Thyroid gland (tissue), 4 donors: ENCODE results near the gene CFAP221. TPM values are rescaled to one million over a fixed set of nuclear protein-coding genes. Genes with fewer than 3 reads are reported as not detected.
"Not testable (repeated sequence)": the region's sequence is repeated elsewhere in the genome, so short reads cannot be mapped to it uniquely, and the experiment has no call there.

Experiments used
- DNase-seq, 2 donors: peaks; one replicate each; pipeline ENCODE4 v3.0.0-alpha.2; 2019
- H3K27ac ChIP-seq, 3 donors: fragments of 200-600 bp; sonication (generic); 1 replicate in 2 of 3; 2 replicates in 1 of 3; pipeline ENCODE4 v1.5.1; 2016 to 2019; ENCODE audit warnings: mild to moderate bottlenecking in 1 of 3, moderate library complexity in 1 of 3
- H3K27me3 ChIP-seq: fragments of 200-600 bp; sonication (generic); one replicate; pipeline ENCODE4 v1.5.1; 2019
- H3K36me3 ChIP-seq, 2 donors: fragments of 200-600 bp; sonication (generic); one replicate each; pipeline ENCODE4 v1.5.1; 2016 to 2019
- H3K4me1 ChIP-seq, 2 donors: fragments of 200-600 bp; sonication (generic); one replicate each; pipeline ENCODE4 v1.5.1; 2017 to 2019
- H3K4me3 ChIP-seq, 3 donors: fragments of 200-600 bp; sonication (generic); replicated peaks in 1 of 3; 1 replicate in 2 of 3; 2 replicates in 1 of 3; pipeline ENCODE4 v1.5.1; 2016; ENCODE audit warnings: mild to moderate bottlenecking in 1 of 3
- H3K9me3 ChIP-seq: fragments of 200-600 bp; sonication (generic); one replicate; pipeline ENCODE4 v1.5.1; 2017
- POLR2A ChIP-seq, 2 donors: fragments of 450-650 bp; IDR thresholded peaks; one replicate each; pipeline ENCODE4 v1.6.1; 2017; ENCODE audit warnings: antibody characterized with exemption in 2 of 2, mild to moderate bottlenecking in 2 of 2, moderate library complexity in 1 of 2
- WGBS, 2 donors: methylation state at CpG; one replicate each; pipeline ENCODE4 v1.1.5; 2017; 5-methylcytosine and 5-hydroxymethylcytosine counted together
- intact Hi-C: fragments of 100-400 bp; cut with DNase I; formaldehyde crosslinking; loops from one replicate; pipeline ENCODE4 v1.15.1; 2023
- total RNA-seq, 4 donors: library from RNA; depleted of rRNA; stranded (reverse); fragments of >200 nt; gene quantifications; one replicate each; pipeline ENCODE4 v1.2.3, GENCODE V29; 2016
- TF ChIP-seq, protein P1 (sequence below), 6 experiments: fragments of 200-600 bp in 3 of 6; fragments of 450-650 bp in 3 of 6; sonication (generic) in 3 of 6; IDR thresholded peaks; one replicate each; pipeline ENCODE4 v1.5.1; 2016 to 2019; ENCODE audit warnings: antibody characterized with exemption in 6 of 6, mild to moderate bottlenecking in 2 of 6, inconsistent platforms in 1 of 6, moderate library complexity in 1 of 6

The CFAP221 gene
- total RNA-seq, 4 donors from 2014 or later = 1.6 to 13.1 (median 9.7) TPM

DNA sequence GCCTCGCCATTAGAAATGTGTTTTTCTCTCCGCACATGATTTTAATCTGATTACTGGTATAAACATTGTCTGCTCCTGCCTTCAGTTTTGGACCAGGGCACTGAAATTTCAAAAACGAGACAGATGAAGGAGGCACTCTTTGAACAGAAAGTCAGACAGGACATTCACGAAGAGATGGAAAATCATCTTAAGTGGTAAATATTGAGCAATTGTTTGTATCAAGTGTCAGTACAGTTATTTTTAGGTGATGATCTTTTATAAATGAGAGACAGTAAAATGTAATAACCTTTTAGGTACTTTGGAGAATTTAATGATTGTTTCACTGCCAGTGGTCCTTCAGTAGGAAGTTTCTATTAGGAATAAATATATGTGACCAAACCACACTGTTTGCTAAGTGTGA is 60.8 kb downstream of the CFAP221 start:
- H3K4me3 ChIP-seq = no peak overlapping the region
- intact Hi-C loops = no loop called here
- H3K36me3 ChIP-seq = no peaks in the 10 kb centered on the region
- no peaks in the 10 kb centered on the region for H3K4me1 ChIP-seq
- no peak overlapping the region for H3K27ac ChIP-seq
- WGBS, 2 donors = 87 to 90% methylated on average over 4 of the region's 4 CpGs
- DNase-seq = no peak
- H3K27me3 ChIP-seq = no peaks in the 10 kb centered on the region
- no peaks in the 10 kb centered on the region for H3K9me3 ChIP-seq
- TF ChIP-seq, protein P1, sequence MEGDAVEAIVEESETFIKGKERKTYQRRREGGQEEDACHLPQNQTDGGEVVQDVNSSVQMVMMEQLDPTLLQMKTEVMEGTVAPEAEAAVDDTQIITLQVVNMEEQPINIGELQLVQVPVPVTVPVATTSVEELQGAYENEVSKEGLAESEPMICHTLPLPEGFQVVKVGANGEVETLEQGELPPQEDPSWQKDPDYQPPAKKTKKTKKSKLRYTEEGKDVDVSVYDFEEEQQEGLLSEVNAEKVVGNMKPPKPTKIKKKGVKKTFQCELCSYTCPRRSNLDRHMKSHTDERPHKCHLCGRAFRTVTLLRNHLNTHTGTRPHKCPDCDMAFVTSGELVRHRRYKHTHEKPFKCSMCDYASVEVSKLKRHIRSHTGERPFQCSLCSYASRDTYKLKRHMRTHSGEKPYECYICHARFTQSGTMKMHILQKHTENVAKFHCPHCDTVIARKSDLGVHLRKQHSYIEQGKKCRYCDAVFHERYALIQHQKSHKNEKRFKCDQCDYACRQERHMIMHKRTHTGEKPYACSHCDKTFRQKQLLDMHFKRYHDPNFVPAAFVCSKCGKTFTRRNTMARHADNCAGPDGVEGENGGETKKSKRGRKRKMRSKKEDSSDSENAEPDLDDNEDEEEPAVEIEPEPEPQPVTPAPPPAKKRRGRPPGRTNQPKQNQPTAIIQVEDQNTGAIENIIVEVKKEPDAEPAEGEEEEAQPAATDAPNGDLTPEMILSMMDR (IDR thresholded peaks at IDR 0.05) = no peak
- no peak for TF ChIP-seq POLR2A (IDR thresholded peaks at IDR 0.05)

DNA sequence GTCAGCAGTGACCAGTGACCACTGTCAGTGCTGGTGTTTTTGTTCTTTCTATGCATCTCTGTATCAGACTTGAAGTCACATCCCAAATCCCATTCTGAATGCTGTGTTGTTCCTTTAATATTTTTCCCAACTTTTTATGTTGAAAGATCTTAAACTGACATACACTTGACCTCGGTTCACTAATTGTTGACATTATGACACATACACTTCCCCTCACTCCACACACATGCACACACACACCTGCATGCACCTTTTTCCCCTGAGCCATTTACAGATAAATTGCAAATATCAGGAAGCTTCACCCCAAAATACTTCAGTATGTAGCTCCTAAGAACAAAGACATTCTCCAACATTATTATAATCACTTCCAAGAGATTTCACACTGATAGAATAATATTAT is 62.4 kb downstream of the CFAP221 start:
- H3K9me3 ChIP-seq = no peaks in the 10 kb centered on the region
- 73 to 76% methylated on average over 1 of the region's 1 CpG for WGBS, 2 donors
- no peaks in the 10 kb centered on the region for H3K4me1 ChIP-seq
- H3K27ac ChIP-seq = no peak overlapping the region
- H3K27me3 ChIP-seq = no peaks in the 10 kb centered on the region
- no peak for DNase-seq
- TF ChIP-seq, protein P1 (IDR thresholded peaks at IDR 0.05) = no peak
- TF ChIP-seq POLR2A (IDR thresholded peaks at IDR 0.05) = no peak
- H3K4me3 ChIP-seq = no peak overlapping the region
- intact Hi-C loops = no loop called here
- H3K36me3 ChIP-seq = no peaks in the 10 kb centered on the region

DNA sequence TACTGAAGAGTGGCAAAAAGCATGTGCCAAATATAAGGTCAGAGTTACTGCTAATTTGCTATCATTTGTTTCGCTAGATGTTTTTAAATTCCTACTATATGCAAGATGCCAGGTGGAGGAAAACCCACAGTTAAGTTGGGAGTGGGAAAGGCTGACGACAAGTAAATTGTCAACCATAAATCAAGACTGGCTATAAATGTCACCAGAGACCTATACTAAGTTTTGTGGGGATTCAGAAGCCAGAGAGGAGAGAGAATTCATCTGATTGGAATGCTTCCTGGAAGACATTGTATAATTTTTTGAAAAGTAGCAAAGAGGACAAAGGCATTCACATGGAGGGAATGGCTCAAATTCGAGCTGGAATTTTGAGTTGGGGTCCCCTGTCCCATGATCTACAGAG is 64.3 kb downstream of the CFAP221 start:
- WGBS, 2 donors = 78 to 80% methylated on average over 3 of the region's 3 CpGs
- no peak overlapping the region for H3K4me3 ChIP-seq
- H3K9me3 ChIP-seq = no peaks in the 10 kb centered on the region
- intact Hi-C loops = no loop called here
- no peaks in the 10 kb centered on the region for H3K27me3 ChIP-seq
- no peak overlapping the region for H3K27ac ChIP-seq
- no peaks in the 10 kb centered on the region for H3K36me3 ChIP-seq
- no peak for TF ChIP-seq POLR2A (IDR thresholded peaks at IDR 0.05)
- TF ChIP-seq, protein P1 (IDR thresholded peaks at IDR 0.05) = no peak
- no peak for DNase-seq
- H3K4me1 ChIP-seq = no peaks in the 10 kb centered on the region

DNA sequence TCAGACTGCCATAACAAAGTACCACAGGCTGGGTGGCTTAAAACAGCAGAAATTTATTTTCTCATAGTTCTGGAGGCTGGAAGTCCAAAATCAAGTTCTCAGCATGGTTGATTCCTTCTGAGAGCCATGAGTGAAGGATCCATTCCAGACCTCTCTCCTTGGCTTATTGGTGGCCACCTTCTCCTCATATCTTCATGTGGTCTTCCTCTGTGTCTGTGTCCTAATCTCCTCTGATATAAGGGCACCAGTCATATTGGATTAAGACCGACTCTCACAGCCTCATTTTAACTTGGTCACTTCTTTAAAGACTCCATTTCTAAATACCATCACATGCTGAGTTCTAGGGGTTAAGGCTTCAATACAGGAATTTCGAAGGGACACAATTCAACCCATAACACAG is 65.1 kb downstream of the CFAP221 start:
- Histone ChIP-seq H3K4me1 (no peaks in the 10 kb centered on the region), H3K27ac (no peak overlapping the region), H3K36me3 (no peaks in the 10 kb centered on the region), H3K4me3 (no peak overlapping the region), H3K9me3 (no peaks in the 10 kb centered on the region), H3K27me3 (no peaks in the 10 kb centered on the region)
- intact Hi-C loops = no loop called here
- WGBS, 2 donors = 90 to 93% methylated on average over 2 of the region's 2 CpGs
- TF ChIP-seq POLR2A (IDR thresholded peaks at IDR 0.05) = no peak
- TF ChIP-seq, protein P1 (IDR thresholded peaks at IDR 0.05) = no peak
- DNase-seq = no peak

DNA sequence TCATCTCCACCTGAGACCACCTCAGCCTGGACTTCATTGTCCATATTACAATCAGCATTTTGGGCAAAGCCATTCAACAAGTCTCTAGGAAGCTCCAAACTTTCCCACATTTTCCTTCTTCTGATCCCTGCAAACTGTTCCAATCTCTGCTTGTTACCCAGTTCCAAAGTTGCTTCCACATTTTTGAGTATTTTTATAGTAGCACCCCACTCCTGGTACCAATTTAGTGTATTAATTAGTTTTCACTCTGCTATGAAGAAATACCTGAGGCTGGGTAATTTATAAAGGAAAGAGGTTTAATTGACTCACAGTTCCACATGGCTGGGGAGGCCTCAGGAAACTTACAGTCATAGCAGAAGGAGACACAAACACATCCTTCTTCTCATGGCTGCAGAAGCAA is 69.9 kb downstream of the CFAP221 start:
- H3K4me3 ChIP-seq, H3K27me3 ChIP-seq, DNase-seq, H3K36me3 ChIP-seq, H3K27ac ChIP-seq, H3K4me1 ChIP-seq, H3K9me3 ChIP-seq, intact Hi-C loops: not testable (repeated sequence)

DNA sequence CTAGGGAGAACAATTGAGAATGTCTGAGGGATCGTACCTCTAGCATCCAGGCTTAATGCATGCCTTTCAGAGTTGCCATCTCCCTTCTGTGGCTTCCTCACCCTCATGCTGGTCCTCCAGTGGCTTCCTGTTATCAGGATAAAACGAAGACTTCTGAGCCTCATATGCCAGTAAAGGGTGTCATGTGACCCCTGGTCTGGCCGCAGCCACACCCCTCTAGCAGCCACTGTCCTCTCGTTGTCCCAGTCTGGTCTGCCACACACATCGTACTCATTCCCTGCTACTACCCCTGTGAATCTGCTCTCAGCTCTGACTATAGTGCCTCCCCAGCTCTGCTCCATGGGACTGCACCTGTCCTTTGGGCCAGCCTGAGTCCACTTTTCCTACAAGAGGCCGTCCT is 72.2 kb downstream of the CFAP221 start:
- 82 to 91% methylated on average over 6 of the region's 6 CpGs for WGBS, 2 donors
- Histone ChIP-seq H3K4me3 (no peak overlapping the region), H3K4me1 (peaks cover 0 to 4% of the 10 kb centered on the region in 2 donors), H3K9me3 (no peaks in the 10 kb centered on the region), H3K36me3 (no peaks in the 10 kb centered on the region), H3K27me3 (no peaks in the 10 kb centered on the region), H3K27ac (no peak overlapping the region)
- DNase-seq = no peak
- intact Hi-C loops = no loop called here
- no peak for TF ChIP-seq POLR2A (IDR thresholded peaks at IDR 0.05)
- TF ChIP-seq, protein P1 (IDR thresholded peaks at IDR 0.05) = no peak
